RKO (cell line): ENCODE data around the gene TFF3.

Experiments
- DNase-seq: peaks from one replicate; pipeline ENCODE4 v3.0.0-alpha.2; 2016; ENCODE audit warnings: low spot score

TFF3 gene

GRCh38 chr21:42315296-42315891, at the start of gene TFF3:
TSS of gene TFF3 (minus strand) at chr21:42315409. CDS start at chr21:42315374, 35 bp downstream.
- DNase-seq = no peak

- DNase-seq = no peak
These were observed 49.2 kb upstream of the TFF3 start for GRCh38 chr21:42364304-42364865.

- DNase-seq = no peak
These were observed 48.1 kb upstream of the TFF3 start for GRCh38 chr21:42363312-42363711.

GRCh38 chr21:42362700-42363099, 47.5 kb upstream of the TFF3 start:
- DNase-seq = no peak

GRCh38 chr21:42362198-42362597, 47.0 kb upstream of the TFF3 start:
- no peak for DNase-seq

- DNase-seq = no peak
These were observed 46.1 kb upstream of the TFF3 start for GRCh38 chr21:42361286-42361685.

GRCh38 chr21:42360317-42360716, 45.1 kb upstream of the TFF3 start:
- no peak for DNase-seq

GRCh38 chr21:42358937-42359336, 43.7 kb upstream of the TFF3 start:
- no peak for DNase-seq

GRCh38 chr21:42358261-42358660, 43.1 kb upstream of the TFF3 start:
- DNase-seq = no peak

- no peak for DNase-seq
These were observed 42.1 kb upstream of the TFF3 start for GRCh38 chr21:42357307-42357706.

- no peak for DNase-seq
These were observed 41.4 kb upstream of the TFF3 start for GRCh38 chr21:42356650-42357049.

GRCh38 chr21:42356046-42356445, 40.8 kb upstream of the TFF3 start:
- DNase-seq = no peak

- DNase-seq = no peak
These were observed 38.4 kb upstream of the TFF3 start for GRCh38 chr21:42353623-42354022.

- DNase-seq = no peak
These were observed 37.4 kb upstream of the TFF3 start for GRCh38 chr21:42352441-42353095.

GRCh38 chr21:42351626-42352440, 36.6 kb upstream of the TFF3 start:
- DNase-seq = no peak

- no peak for DNase-seq
These were observed 35.8 kb upstream of the TFF3 start, which contains the start of gene TFF2 for GRCh38 chr21:42350927-42351426. TSS of gene TFF2 (minus strand) at chr21:42350994. CDS start at chr21:42350957, 37 bp downstream.

- DNase-seq = no peak
These were observed 35.2 kb upstream of the TFF3 start for GRCh38 chr21:42350318-42350910.

- no peak for DNase-seq
These were observed 34.5 kb upstream of the TFF3 start for GRCh38 chr21:42349420-42350317.

GRCh38 chr21:42348762-42349161, 33.6 kb upstream of the TFF3 start:
- DNase-seq = no peak

- DNase-seq = no peak
These were observed 32.6 kb upstream of the TFF3 start for GRCh38 chr21:42347601-42348327.
